Activated naive CD4-positive, alpha-beta T cell treated with anti-CD3 and anti-CD28 coated beads, Interleukin-2, amount 50 U/mL, for 24 hours (primary cell): ENCODE measurements around the gene BMP7.

ENCODE experiments used
- H3K27ac Mint-ChIP-seq: one replicate; pipeline ENCODE4 v1.8.0; 2021; ENCODE audit warnings: mild to moderate bottlenecking, mixed read lengths
- H3K27me3 Mint-ChIP-seq: one replicate; pipeline ENCODE4 v1.8.0; 2021; ENCODE audit warnings: mixed read lengths
- H3K36me3 Mint-ChIP-seq: one replicate; pipeline ENCODE4 v1.8.0; 2021; ENCODE audit warnings: mixed read lengths
- H3K4me1 Mint-ChIP-seq: one replicate; pipeline ENCODE4 v1.8.0; 2021; ENCODE audit warnings: mixed read lengths
- H3K4me3 Mint-ChIP-seq: one replicate; pipeline ENCODE4 v1.8.0; 2021; ENCODE audit warnings: mild to moderate bottlenecking, mixed read lengths
- H3K9me3 Mint-ChIP-seq: one replicate; pipeline ENCODE4 v1.8.0; 2021; ENCODE audit warnings: mixed read lengths

Gene BMP7

DNA sequence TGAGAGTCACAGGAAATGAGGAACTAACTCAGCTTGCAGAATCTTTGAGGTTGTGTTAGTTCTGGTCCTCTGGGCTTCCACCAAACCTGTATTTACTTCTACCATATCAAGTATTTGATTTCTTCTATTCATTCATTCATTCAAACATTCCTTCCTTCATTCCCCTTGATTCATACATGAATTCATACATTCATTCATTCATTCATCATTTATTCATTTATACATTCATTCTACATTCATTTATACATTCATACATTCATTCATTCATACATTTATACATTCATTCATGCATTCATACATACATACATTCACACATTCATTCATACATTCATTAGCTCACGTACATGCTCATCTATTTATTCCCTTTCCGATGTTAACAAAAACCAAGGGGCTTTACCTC, 120.3 kb downstream of the BMP7 start:
- Mint-ChIP-seq H3K4me3 (no peak overlapping the region), H3K36me3 (no peaks in the 10 kb centered on the region), H3K27ac (no peak overlapping the region), H3K4me1 (no peaks in the 10 kb centered on the region), H3K27me3 (peaks cover 7% of the 10 kb centered on the region), H3K9me3 (peaks cover 6% of the 10 kb centered on the region)

- H3K4me1 Mint-ChIP-seq = no peaks in the 10 kb centered on the region
- no peak overlapping the region for H3K27ac Mint-ChIP-seq
- H3K36me3 Mint-ChIP-seq = no peaks in the 10 kb centered on the region
- H3K9me3 Mint-ChIP-seq = peaks cover 6% of the 10 kb centered on the region
- no peak overlapping the region for H3K4me3 Mint-ChIP-seq
- H3K27me3 Mint-ChIP-seq = peaks cover 7% of the 10 kb centered on the region
These were observed 121.3 kb downstream of the BMP7 start for GRCh38 chr20:57145089-57145631.

- Mint-ChIP-seq H3K4me1 (no peaks in the 10 kb centered on the region), H3K4me3 (no peak overlapping the region), H3K27me3 (peaks cover 5% of the 10 kb centered on the region), H3K9me3 (peaks cover 6% of the 10 kb centered on the region), H3K27ac (no peak overlapping the region), H3K36me3 (no peaks in the 10 kb centered on the region)
These were observed 123.3 kb downstream of the BMP7 start for GRCh38 chr20:57143173-57143572.

DNA sequence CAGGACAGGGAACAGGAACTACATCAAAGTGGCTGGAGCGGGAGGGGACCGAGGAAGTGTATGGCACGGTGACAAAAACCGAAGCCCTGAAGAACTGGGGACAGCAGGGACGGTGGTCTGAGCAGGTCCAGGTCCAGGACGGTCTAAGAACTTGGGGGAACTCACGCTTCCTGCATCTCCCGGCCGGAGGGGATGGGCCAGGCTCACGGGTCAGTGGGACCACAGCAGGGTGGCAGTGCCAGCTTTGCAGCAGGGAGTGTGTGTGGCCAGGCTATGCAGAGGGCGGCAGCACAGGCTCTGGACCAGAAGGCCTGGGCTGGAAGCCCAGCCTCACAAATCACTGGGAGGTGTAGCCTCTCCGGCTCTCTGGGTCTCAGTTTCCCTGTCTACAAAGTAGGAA, 123.8 kb downstream of the BMP7 start:
- no peak overlapping the region for H3K4me3 Mint-ChIP-seq
- H3K27ac Mint-ChIP-seq = no peak overlapping the region
- peaks cover 5% of the 10 kb centered on the region for H3K27me3 Mint-ChIP-seq
- peaks cover 6% of the 10 kb centered on the region for H3K9me3 Mint-ChIP-seq
- no peaks in the 10 kb centered on the region for H3K36me3 Mint-ChIP-seq
- no peaks in the 10 kb centered on the region for H3K4me1 Mint-ChIP-seq

- Mint-ChIP-seq H3K4me3 (no peak overlapping the region), H3K36me3 (no peaks in the 10 kb centered on the region), H3K27ac (no peak overlapping the region), H3K9me3 (peaks cover 6% of the 10 kb centered on the region), H3K27me3 (peaks cover 5% of the 10 kb centered on the region), H3K4me1 (no peaks in the 10 kb centered on the region)
These were observed 124.9 kb downstream of the BMP7 start for GRCh38 chr20:57141492-57141891.

- no peak overlapping the region for H3K27ac Mint-ChIP-seq
- no peaks in the 10 kb centered on the region for H3K4me1 Mint-ChIP-seq
- H3K36me3 Mint-ChIP-seq = no peaks in the 10 kb centered on the region
- H3K27me3 Mint-ChIP-seq = peaks cover 3% of the 10 kb centered on the region
- no peak overlapping the region for H3K4me3 Mint-ChIP-seq
- H3K9me3 Mint-ChIP-seq = no peaks in the 10 kb centered on the region
These were observed 126.0 kb downstream of the BMP7 start for GRCh38 chr20:57140416-57140965.

- Mint-ChIP-seq H3K27me3 (peaks cover 5% of the 10 kb centered on the region), H3K4me3 (no peak overlapping the region), H3K27ac (no peak overlapping the region), H3K9me3 (no peaks in the 10 kb centered on the region), H3K36me3 (no peaks in the 10 kb centered on the region), H3K4me1 (no peaks in the 10 kb centered on the region)
These were observed 126.9 kb downstream of the BMP7 start for GRCh38 chr20:57139342-57140093.

- Mint-ChIP-seq H3K27me3 (peaks cover 8% of the 10 kb centered on the region), H3K36me3 (no peaks in the 10 kb centered on the region), H3K4me1 (no peaks in the 10 kb centered on the region), H3K9me3 (no peaks in the 10 kb centered on the region), H3K27ac (no peak overlapping the region), H3K4me3 (no peak overlapping the region)
These were observed 128.0 kb downstream of the BMP7 start for GRCh38 chr20:57138198-57138995.

DNA sequence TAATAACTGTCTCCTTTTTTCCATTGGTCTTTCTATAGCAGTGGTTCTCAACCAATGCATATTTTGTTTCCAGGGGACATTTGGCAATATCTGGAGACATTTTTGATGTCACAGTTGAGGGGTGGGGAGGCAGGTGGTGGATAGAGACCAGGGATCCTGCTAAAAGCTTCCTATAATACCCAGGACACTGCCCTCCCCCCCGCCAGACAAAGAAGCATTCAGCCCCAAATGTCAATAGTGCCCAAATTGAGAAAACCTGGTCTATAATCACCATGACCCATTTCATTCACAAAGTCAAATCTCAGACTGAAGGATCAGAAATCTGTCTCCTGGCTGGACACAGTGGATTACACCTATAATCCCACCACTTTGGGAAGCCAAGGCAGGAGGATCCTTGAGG, 128.8 kb downstream of the BMP7 start:
- no peaks in the 10 kb centered on the region for H3K36me3 Mint-ChIP-seq
- peaks cover 6% of the 10 kb centered on the region for H3K27me3 Mint-ChIP-seq
- no peak overlapping the region for H3K4me3 Mint-ChIP-seq
- H3K4me1 Mint-ChIP-seq = no peaks in the 10 kb centered on the region
- no peaks in the 10 kb centered on the region for H3K9me3 Mint-ChIP-seq
- no peak overlapping the region for H3K27ac Mint-ChIP-seq

- no peaks in the 10 kb centered on the region for H3K4me1 Mint-ChIP-seq
- H3K9me3 Mint-ChIP-seq = no peaks in the 10 kb centered on the region
- H3K36me3 Mint-ChIP-seq = no peaks in the 10 kb centered on the region
- H3K4me3 Mint-ChIP-seq = no peak overlapping the region
- H3K27me3 Mint-ChIP-seq = peaks cover 9% of the 10 kb centered on the region
- no peak overlapping the region for H3K27ac Mint-ChIP-seq
These were observed 129.7 kb downstream of the BMP7 start for GRCh38 chr20:57136734-57137133.

- H3K27ac Mint-ChIP-seq = no peak overlapping the region
- H3K36me3 Mint-ChIP-seq = no peaks in the 10 kb centered on the region
These were observed 130.6 kb downstream of the BMP7 start for GRCh38 chr20:57135875-57136274.

DNA sequence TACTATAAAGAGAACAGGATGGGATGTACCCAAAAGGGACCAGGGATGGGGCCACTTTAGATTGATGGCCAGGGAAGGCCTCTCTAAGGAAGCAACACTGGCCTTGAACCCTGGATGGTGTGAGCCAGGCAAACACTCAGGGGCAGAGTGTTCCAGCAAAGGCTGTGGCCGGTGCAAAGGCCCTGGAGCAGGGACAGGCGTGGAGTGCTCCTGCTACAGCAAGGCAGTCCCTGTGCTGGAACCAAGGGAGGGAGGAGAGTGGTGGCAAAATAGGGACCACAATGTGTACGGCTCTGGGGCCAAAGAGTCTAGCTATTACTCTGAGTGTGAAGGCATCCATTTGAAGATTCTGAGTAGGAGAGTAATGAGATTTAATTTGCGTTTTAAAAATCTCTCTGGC, 131.6 kb downstream of the BMP7 start:
- Mint-ChIP-seq H3K4me3 (no peak overlapping the region), H3K36me3 (no peaks in the 10 kb centered on the region), H3K27me3 (peaks cover 9% of the 10 kb centered on the region), H3K4me1 (no peaks in the 10 kb centered on the region), H3K9me3 (no peaks in the 10 kb centered on the region), H3K27ac (no peak overlapping the region)

More at GRCh38 chr20:57135875-57136274, 130.6 kb downstream of the BMP7 start:
- Mint-ChIP-seq H3K27me3 (peaks cover 9% of the 10 kb centered on the region), H3K4me1 (no peaks in the 10 kb centered on the region), H3K9me3 (no peaks in the 10 kb centered on the region), H3K4me3 (no peak overlapping the region)

- H3K27ac Mint-ChIP-seq = no peak overlapping the region
- no peak overlapping the region for H3K4me3 Mint-ChIP-seq
- H3K27me3 Mint-ChIP-seq = peaks cover 9% of the 10 kb centered on the region
- H3K4me1 Mint-ChIP-seq = no peaks in the 10 kb centered on the region
- no peaks in the 10 kb centered on the region for H3K36me3 Mint-ChIP-seq
- no peaks in the 10 kb centered on the region for H3K9me3 Mint-ChIP-seq
These were observed 132.4 kb downstream of the BMP7 start for GRCh38 chr20:57133926-57134650.

- Mint-ChIP-seq H3K27ac (no peak overlapping the region), H3K4me1 (no peaks in the 10 kb centered on the region), H3K27me3 (peaks cover 13% of the 10 kb centered on the region), H3K9me3 (no peaks in the 10 kb centered on the region), H3K4me3 (no peak overlapping the region), H3K36me3 (no peaks in the 10 kb centered on the region)
These were observed 134.6 kb downstream of the BMP7 start for GRCh38 chr20:57131601-57132391.

DNA sequence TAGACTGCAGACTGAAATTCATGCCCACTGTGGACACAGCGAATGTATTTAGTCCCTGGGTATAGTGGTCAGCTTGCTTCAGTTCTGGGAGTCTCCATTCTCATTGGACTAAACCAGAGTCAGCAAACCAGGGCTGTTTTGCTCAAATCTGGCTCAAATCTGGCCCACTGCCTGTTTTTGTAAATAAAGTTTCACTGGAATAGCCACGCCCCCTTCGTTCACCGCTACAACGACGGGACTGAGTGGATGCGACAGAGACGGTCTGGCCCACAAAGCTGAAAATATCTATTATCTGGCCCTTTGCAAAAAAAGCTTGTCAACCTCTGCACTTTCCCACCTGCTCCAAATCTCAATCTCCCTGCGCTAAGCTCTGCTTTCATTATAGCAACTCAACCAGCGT, 135.4 kb downstream of the BMP7 start:
- Mint-ChIP-seq H3K27ac (peak overlapping the region; percentile 31), H3K9me3 (no peaks in the 10 kb centered on the region), H3K36me3 (no peaks in the 10 kb centered on the region), H3K4me1 (no peaks in the 10 kb centered on the region), H3K27me3 (peaks cover 19% of the 10 kb centered on the region), H3K4me3 (no peak overlapping the region)
